HL-60 (cell line): ENCODE measurements around the gene CAMK1D.

Experiments used
- GABPA ChIP-seq: IDR thresholded peaks from 2 replicates; pipeline ENCODE4 v1.6.1; 2012; ENCODE audit warnings: low read depth
- POLR2AphosphoS5 ChIP-seq: IDR thresholded peaks from 2 replicates; pipeline ENCODE4 v1.6.1; 2012; ENCODE audit warnings: low read depth
- TF ChIP-seq, protein P1 (sequence below): IDR thresholded peaks from one replicate; pipeline ENCODE4 v1.5.1; 2011; ENCODE audit warnings: low read length, control low read depth, inconsistent platforms; ENCODE audit not compliant: insufficient read depth

DNA sequence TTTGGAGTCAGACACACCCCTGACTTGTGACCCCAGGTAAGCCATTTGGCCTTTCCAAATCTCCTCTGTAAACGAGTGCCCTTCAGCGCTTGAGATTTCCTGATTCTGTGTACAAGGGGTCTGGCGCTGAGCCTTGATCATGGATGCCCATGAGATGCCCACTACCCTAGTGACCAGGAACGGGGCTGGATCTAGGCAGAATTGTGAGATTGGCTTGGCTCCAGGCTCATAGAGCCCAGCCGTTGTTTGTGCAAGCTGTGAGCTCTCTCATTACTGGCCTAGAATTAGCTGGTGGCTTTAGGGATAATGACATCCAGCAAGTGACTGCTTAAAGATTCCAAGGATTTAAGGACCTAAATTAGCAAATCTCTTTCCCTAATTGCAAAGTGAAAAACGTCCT, 84.9 kb downstream of the CAMK1D start:
- no peak for TF ChIP-seq POLR2AphosphoS5
- TF ChIP-seq, protein P1, sequence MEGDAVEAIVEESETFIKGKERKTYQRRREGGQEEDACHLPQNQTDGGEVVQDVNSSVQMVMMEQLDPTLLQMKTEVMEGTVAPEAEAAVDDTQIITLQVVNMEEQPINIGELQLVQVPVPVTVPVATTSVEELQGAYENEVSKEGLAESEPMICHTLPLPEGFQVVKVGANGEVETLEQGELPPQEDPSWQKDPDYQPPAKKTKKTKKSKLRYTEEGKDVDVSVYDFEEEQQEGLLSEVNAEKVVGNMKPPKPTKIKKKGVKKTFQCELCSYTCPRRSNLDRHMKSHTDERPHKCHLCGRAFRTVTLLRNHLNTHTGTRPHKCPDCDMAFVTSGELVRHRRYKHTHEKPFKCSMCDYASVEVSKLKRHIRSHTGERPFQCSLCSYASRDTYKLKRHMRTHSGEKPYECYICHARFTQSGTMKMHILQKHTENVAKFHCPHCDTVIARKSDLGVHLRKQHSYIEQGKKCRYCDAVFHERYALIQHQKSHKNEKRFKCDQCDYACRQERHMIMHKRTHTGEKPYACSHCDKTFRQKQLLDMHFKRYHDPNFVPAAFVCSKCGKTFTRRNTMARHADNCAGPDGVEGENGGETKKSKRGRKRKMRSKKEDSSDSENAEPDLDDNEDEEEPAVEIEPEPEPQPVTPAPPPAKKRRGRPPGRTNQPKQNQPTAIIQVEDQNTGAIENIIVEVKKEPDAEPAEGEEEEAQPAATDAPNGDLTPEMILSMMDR = no peak
- TF ChIP-seq GABPA = no peak
